ENCODE results near the gene NEK10.

The NEK10 gene

GRCh38 chr3:27278383-27279055, 90.7 kb downstream of the NEK10 start:
- no peak overlapping the region for H3K4me3 ChIP-seq (ENCODE audit: low read depth, low read length, poor library complexity, severe bottlenecking)
- H3K79me2 ChIP-seq (ENCODE audit: insufficient read depth, low read length): no peaks in the 10 kb centered on the region
- no peaks in the 10 kb centered on the region for H3K9me2 ChIP-seq (ENCODE audit: low read depth, low read length)
- H4K20me1 ChIP-seq (ENCODE audit: insufficient read depth, low read length): no peaks in the 10 kb centered on the region
- no peak overlapping the region for H3K27ac ChIP-seq (ENCODE audit: low read depth, low read length, poor library complexity, severe bottlenecking)
- H3K36me3 ChIP-seq (ENCODE audit: insufficient read depth, low read length): no peaks in the 10 kb centered on the region
- no peaks in the 10 kb centered on the region for H3K4me1 ChIP-seq (ENCODE audit: insufficient read depth, low read length, severe bottlenecking)
- H3F3A ChIP-seq (ENCODE audit: insufficient read depth, low read length): no peaks in the 10 kb centered on the region
- no peaks in the 10 kb centered on the region for H3K9me3 ChIP-seq (ENCODE audit: low read length)
- no peak overlapping the region for H3K9ac ChIP-seq (ENCODE audit: low read length)
- no peak overlapping the region for H2AFZ ChIP-seq (ENCODE audit: low read length)
- H3K27me3 ChIP-seq (ENCODE audit: insufficient read depth, low read length): no peaks in the 10 kb centered on the region
- H3K4me2 ChIP-seq (ENCODE audit: low read length): no peak overlapping the region
- no peak for TF ChIP-seq EZH2 (IDR thresholded peaks at IDR 0.05; ENCODE audit: borderline replicate concordance, low read length)
- TF ChIP-seq, protein P1, sequence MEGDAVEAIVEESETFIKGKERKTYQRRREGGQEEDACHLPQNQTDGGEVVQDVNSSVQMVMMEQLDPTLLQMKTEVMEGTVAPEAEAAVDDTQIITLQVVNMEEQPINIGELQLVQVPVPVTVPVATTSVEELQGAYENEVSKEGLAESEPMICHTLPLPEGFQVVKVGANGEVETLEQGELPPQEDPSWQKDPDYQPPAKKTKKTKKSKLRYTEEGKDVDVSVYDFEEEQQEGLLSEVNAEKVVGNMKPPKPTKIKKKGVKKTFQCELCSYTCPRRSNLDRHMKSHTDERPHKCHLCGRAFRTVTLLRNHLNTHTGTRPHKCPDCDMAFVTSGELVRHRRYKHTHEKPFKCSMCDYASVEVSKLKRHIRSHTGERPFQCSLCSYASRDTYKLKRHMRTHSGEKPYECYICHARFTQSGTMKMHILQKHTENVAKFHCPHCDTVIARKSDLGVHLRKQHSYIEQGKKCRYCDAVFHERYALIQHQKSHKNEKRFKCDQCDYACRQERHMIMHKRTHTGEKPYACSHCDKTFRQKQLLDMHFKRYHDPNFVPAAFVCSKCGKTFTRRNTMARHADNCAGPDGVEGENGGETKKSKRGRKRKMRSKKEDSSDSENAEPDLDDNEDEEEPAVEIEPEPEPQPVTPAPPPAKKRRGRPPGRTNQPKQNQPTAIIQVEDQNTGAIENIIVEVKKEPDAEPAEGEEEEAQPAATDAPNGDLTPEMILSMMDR (IDR thresholded peaks at IDR 0.05; ENCODE audit: low read length): no peak

- H3K79me2 ChIP-seq (ENCODE audit: insufficient read depth, low read length): no peaks in the 10 kb centered on the region
- no peaks in the 10 kb centered on the region for H3K4me1 ChIP-seq (ENCODE audit: insufficient read depth, low read length, severe bottlenecking)
- H3K27me3 ChIP-seq (ENCODE audit: insufficient read depth, low read length): no peaks in the 10 kb centered on the region
- H3K4me3 ChIP-seq (ENCODE audit: low read depth, low read length, poor library complexity, severe bottlenecking): no peak overlapping the region
- H3K9me3 ChIP-seq (ENCODE audit: low read length): no peaks in the 10 kb centered on the region
- TF ChIP-seq, protein P1 (IDR thresholded peaks at IDR 0.05; ENCODE audit: low read length): no peak
- no peak for TF ChIP-seq EZH2 (IDR thresholded peaks at IDR 0.05; ENCODE audit: borderline replicate concordance, low read length)
- no peak overlapping the region for H3K27ac ChIP-seq (ENCODE audit: low read depth, low read length, poor library complexity, severe bottlenecking)
- H4K20me1 ChIP-seq (ENCODE audit: insufficient read depth, low read length): no peaks in the 10 kb centered on the region
- no peaks in the 10 kb centered on the region for H3K36me3 ChIP-seq (ENCODE audit: insufficient read depth, low read length)
- H3K4me2 ChIP-seq (ENCODE audit: low read length): no peak overlapping the region
- no peaks in the 10 kb centered on the region for H3F3A ChIP-seq (ENCODE audit: insufficient read depth, low read length)
- no peak overlapping the region for H3K9ac ChIP-seq (ENCODE audit: low read length)
- H2AFZ ChIP-seq (ENCODE audit: low read length): no peak overlapping the region
- no peaks in the 10 kb centered on the region for H3K9me2 ChIP-seq (ENCODE audit: low read depth, low read length)
Observed at GRCh38 chr3:27275441-27275990, 93.7 kb downstream of the NEK10 start.

DNA sequence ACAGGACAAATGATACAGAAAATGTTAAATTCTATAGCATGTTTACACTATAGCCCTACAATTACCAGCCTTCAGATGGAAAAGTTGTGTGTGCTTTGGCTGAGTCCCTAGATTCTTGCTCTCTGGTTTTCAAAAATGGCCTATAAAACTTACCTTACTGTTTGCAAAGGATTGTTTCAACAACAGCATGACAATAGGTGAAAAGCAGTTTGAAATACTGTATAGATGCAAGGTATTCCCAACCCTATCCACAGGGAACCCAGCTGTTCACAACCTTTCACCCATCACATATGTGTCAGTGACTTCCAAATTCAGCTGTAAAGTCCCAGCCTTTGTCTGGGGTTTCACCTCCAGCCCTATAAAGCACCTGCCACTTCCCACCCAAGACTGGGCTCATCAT, 97.3 kb downstream of the NEK10 start:
- Histone ChIP-seq H3K4me1 (ENCODE audit: insufficient read depth, low read length, severe bottlenecking) (no peaks in the 10 kb centered on the region), H3K9me3 (ENCODE audit: low read length) (no peaks in the 10 kb centered on the region), H3K4me2 (ENCODE audit: low read length) (no peak overlapping the region), H3K36me3 (ENCODE audit: insufficient read depth, low read length) (no peaks in the 10 kb centered on the region), H3K9ac (ENCODE audit: low read length) (no peak overlapping the region), H3F3A (ENCODE audit: insufficient read depth, low read length) (no peaks in the 10 kb centered on the region), H3K9me2 (ENCODE audit: low read depth, low read length) (no peaks in the 10 kb centered on the region), H3K27ac (ENCODE audit: low read depth, low read length, poor library complexity, severe bottlenecking) (no peak overlapping the region), H4K20me1 (ENCODE audit: insufficient read depth, low read length) (no peaks in the 10 kb centered on the region), H3K27me3 (ENCODE audit: insufficient read depth, low read length) (no peaks in the 10 kb centered on the region), H3K4me3 (ENCODE audit: low read depth, low read length, poor library complexity, severe bottlenecking) (no peak overlapping the region), H3K79me2 (ENCODE audit: insufficient read depth, low read length) (no peaks in the 10 kb centered on the region), H2AFZ (ENCODE audit: low read length) (no peak overlapping the region)
- TF ChIP-seq, protein P1 (IDR thresholded peaks at IDR 0.05; ENCODE audit: low read length): no peak
- TF ChIP-seq EZH2 (IDR thresholded peaks at IDR 0.05; ENCODE audit: borderline replicate concordance, low read length): no peak
